ENCODE results near the gene ZBTB2. TPM values are rescaled to one million over a fixed set of nuclear protein-coding genes. Genes with fewer than 3 reads are reported as not detected.

ZBTB2 gene
- total RNA-seq, 1 experiment from 2014 or later = 20.3 TPM

DNA sequence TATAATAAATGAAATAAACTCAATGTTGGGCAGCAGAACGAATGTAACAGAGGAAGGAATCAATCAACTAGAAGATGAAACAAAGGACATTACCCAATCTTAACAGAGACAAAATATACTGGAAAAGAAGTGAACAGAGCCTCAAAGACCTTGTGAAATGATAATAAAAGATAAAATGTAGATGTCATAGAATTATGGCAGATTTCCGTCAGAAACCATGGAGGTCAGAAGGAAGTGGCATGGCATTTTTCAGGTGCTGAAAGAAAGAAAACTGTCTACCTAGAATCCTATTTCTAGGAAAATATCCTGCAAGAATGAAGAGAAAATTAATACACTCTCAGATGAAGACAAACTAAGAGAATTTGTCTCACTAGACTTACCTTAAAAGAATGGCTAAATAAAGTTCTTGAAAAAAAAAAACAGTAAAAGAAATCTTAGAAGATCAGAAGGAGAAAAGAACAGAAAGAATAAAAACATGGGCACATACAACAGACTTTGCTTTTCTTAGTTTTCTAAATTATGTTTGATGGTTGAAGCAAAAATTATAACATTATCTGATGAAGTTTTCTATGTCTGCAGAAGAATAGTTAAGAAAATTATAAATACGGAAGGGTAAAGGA is 23.4 kb upstream of the ZBTB2 start:
- Histone ChIP-seq H4K20me1 (ENCODE audit: low read length) (no peaks in the 10 kb centered on the region), H3F3A (ENCODE audit: low read length, unreplicated experiment) (no peaks in the 10 kb centered on the region), H3K9me2 (replicated peaks; ENCODE audit: low read length) (no peaks in the 10 kb centered on the region), H3K4me1 (ENCODE audit: insufficient read depth, low read length) (no peaks in the 10 kb centered on the region), H3K9me3 (ENCODE audit: low read length) (no peaks in the 10 kb centered on the region), H3K9ac (ENCODE audit: low read length) (no peak overlapping the region), H3K4me2 (ENCODE audit: low read length) (no peak overlapping the region), H3K27ac (ENCODE audit: low read length) (no peak overlapping the region), H3K27me3 (ENCODE audit: low read length) (no peaks in the 10 kb centered on the region), H3K36me3 (ENCODE audit: low read depth, low read length) (no peaks in the 10 kb centered on the region; the same call in 1 of the 2 replicates), H3K4me3 (ENCODE audit: low read length) (no peak overlapping the region), H3K79me2 (ENCODE audit: low read length) (no peaks in the 10 kb centered on the region), H2AFZ (ENCODE audit: low read length) (no peak overlapping the region)
- DNase-seq (no peak), ATAC-seq (no peak)
- BruUV-seq (replicated peaks) = no TSS peak
- ChIA-PET CTCF (no interaction called here), POLR2A (ENCODE audit: unreplicated experiment) (no interaction called here)
- TF ChIP-seq, protein P1, sequence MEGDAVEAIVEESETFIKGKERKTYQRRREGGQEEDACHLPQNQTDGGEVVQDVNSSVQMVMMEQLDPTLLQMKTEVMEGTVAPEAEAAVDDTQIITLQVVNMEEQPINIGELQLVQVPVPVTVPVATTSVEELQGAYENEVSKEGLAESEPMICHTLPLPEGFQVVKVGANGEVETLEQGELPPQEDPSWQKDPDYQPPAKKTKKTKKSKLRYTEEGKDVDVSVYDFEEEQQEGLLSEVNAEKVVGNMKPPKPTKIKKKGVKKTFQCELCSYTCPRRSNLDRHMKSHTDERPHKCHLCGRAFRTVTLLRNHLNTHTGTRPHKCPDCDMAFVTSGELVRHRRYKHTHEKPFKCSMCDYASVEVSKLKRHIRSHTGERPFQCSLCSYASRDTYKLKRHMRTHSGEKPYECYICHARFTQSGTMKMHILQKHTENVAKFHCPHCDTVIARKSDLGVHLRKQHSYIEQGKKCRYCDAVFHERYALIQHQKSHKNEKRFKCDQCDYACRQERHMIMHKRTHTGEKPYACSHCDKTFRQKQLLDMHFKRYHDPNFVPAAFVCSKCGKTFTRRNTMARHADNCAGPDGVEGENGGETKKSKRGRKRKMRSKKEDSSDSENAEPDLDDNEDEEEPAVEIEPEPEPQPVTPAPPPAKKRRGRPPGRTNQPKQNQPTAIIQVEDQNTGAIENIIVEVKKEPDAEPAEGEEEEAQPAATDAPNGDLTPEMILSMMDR (conservative IDR thresholded peaks at IDR 0.05; ENCODE audit: low read depth, low read length) = no peak
- no peak for TF ChIP-seq EZH2phosphoT487 (IDR thresholded peaks at IDR 0.05; ENCODE audit: borderline replicate concordance, low read length)
- TF ChIP-seq EZH2 (IDR thresholded peaks at IDR 0.05; ENCODE audit: low read length, unreplicated experiment) = no peak
- intact Hi-C loops (cut with micrococcal nuclease) = loop anchor here (5.0 kb wide), 1 partner anchor 162 kb away; no protein-coding TSS in a partner anchor

- no peak overlapping the region for H3K4me2 ChIP-seq (ENCODE audit: low read length)
- H3K9ac ChIP-seq (ENCODE audit: low read length) = no peak overlapping the region
- H3K4me1 ChIP-seq (ENCODE audit: insufficient read depth, low read length) = no peaks in the 10 kb centered on the region
- ATAC-seq (no peak), DNase-seq (no peak)
- no peaks in the 10 kb centered on the region; the same call in 1 of the 2 replicates for H3K36me3 ChIP-seq (ENCODE audit: low read depth, low read length)
- no peak overlapping the region for H2AFZ ChIP-seq (ENCODE audit: low read length)
- no peaks in the 10 kb centered on the region for H3K9me3 ChIP-seq (ENCODE audit: low read length)
- intact Hi-C loops (cut with micrococcal nuclease) = no loop called here
- TF ChIP-seq EZH2 (IDR thresholded peaks at IDR 0.05; ENCODE audit: low read length, unreplicated experiment) = no peak
- TF ChIP-seq, protein P1 (conservative IDR thresholded peaks at IDR 0.05; ENCODE audit: low read depth, low read length) = no peak
- TF ChIP-seq EZH2phosphoT487 (IDR thresholded peaks at IDR 0.05; ENCODE audit: borderline replicate concordance, low read length) = no peak
- no peak overlapping the region for H3K27ac ChIP-seq (ENCODE audit: low read length)
- H3K27me3 ChIP-seq (ENCODE audit: low read length) = no peaks in the 10 kb centered on the region
- no peaks in the 10 kb centered on the region for H4K20me1 ChIP-seq (ENCODE audit: low read length)
- H3F3A ChIP-seq (ENCODE audit: low read length, unreplicated experiment) = no peaks in the 10 kb centered on the region
- CTCF ChIA-PET = no interaction called here
- no peaks in the 10 kb centered on the region for H3K9me2 ChIP-seq (replicated peaks; ENCODE audit: low read length)
- POLR2A ChIA-PET (ENCODE audit: unreplicated experiment) = no interaction called here
- no TSS peak for BruUV-seq (replicated peaks)
- H3K4me3 ChIP-seq (ENCODE audit: low read length) = no peak overlapping the region
- H3K79me2 ChIP-seq (ENCODE audit: low read length) = no peaks in the 10 kb centered on the region
Observed at GRCh38 chr6:151413372-151414145, 22.2 kb upstream of the ZBTB2 start.

GRCh38 chr6:151412909-151413308 is 21.6 kb upstream of the ZBTB2 start:
- no peak for DNase-seq
- Histone ChIP-seq H3K9ac (ENCODE audit: low read length) (no peak overlapping the region), H2AFZ (ENCODE audit: low read length) (no peak overlapping the region), H3K4me1 (ENCODE audit: insufficient read depth, low read length) (no peaks in the 10 kb centered on the region), H3K9me2 (replicated peaks; ENCODE audit: low read length) (no peaks in the 10 kb centered on the region), H3K9me3 (ENCODE audit: low read length) (no peaks in the 10 kb centered on the region), H3F3A (ENCODE audit: low read length, unreplicated experiment) (no peaks in the 10 kb centered on the region), H3K79me2 (ENCODE audit: low read length) (no peaks in the 10 kb centered on the region), H3K27ac (ENCODE audit: low read length) (no peak overlapping the region), H3K36me3 (ENCODE audit: low read depth, low read length) (no peaks in the 10 kb centered on the region; the same call in 1 of the 2 replicates), H4K20me1 (ENCODE audit: low read length) (no peaks in the 10 kb centered on the region), H3K4me2 (ENCODE audit: low read length) (no peak overlapping the region), H3K27me3 (ENCODE audit: low read length) (no peaks in the 10 kb centered on the region), H3K4me3 (ENCODE audit: low read length) (no peak overlapping the region)
- TF ChIP-seq, protein P1 (conservative IDR thresholded peaks at IDR 0.05; ENCODE audit: low read depth, low read length) = no peak
- no peak for TF ChIP-seq EZH2 (IDR thresholded peaks at IDR 0.05; ENCODE audit: low read length, unreplicated experiment)
- TF ChIP-seq EZH2phosphoT487 (IDR thresholded peaks at IDR 0.05; ENCODE audit: borderline replicate concordance, low read length) = no peak
- CTCF ChIA-PET = no interaction called here
- POLR2A ChIA-PET (ENCODE audit: unreplicated experiment) = no interaction called here
- intact Hi-C loops (cut with micrococcal nuclease) = no loop called here
- BruUV-seq (replicated peaks) = no TSS peak
- no peak for ATAC-seq
